ENCODE measurements around the gene NUP214. TPM values are rescaled to one million over a fixed set of nuclear protein-coding genes. Genes with fewer than 3 reads are reported as not detected.

Gene NUP214
- total RNA-seq, 2 experiments from 2014 or later, result 19.7 to 69.6 TPM

DNA sequence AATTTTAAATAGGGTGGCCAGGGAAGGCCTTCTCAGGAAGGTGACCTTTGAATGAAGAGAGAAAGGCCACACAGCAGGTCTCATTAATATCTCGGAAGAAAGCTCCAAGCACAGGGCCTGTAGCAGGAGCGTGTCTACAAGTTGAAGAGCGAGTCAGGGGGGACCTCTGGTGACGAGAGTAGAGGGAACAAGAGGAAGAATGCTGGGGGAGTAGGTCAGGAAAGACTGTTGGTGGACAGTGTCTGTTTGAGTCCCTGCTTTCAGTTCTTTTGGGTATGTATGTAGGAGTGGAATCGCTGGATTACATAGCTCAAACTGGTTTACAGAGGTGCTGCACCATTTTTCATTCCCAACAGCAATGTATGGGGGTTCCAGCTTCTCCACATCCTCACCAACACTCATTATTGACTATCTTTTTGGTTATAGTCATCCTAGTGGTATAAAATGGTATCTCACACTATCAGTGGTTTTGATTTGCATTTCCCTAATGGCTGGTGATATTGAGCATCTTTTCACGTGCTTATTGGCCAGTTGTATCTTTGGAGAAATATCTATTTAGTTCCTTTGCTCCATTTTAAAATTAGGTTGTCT, 55.8 kb downstream of the NUP214 start:
- H3K4me2 ChIP-seq (ENCODE audit: low read length), result no peak overlapping the region
- BruUV-seq (replicated peaks), result no TSS peak
- no peaks in the 10 kb centered on the region for H3K9me3 ChIP-seq (ENCODE audit: low read length)
- H3K36me3 ChIP-seq (ENCODE audit: insufficient read depth, low read length), result peaks cover 91% of the 10 kb centered on the region
- intact Hi-C loops (cut with micrococcal nuclease; ENCODE audit: unreplicated experiment), result no loop called here
- peaks cover 33% of the 10 kb centered on the region for H3K4me1 ChIP-seq (ENCODE audit: insufficient read depth, low read length, poor library complexity, severe bottlenecking)
- H3K27ac ChIP-seq (ENCODE audit: low read depth, low read length, poor library complexity, severe bottlenecking), result no peak overlapping the region
- no peak overlapping the region for H3K4me3 ChIP-seq (ENCODE audit: low read depth, low read length, poor library complexity, severe bottlenecking)
- TF ChIP-seq EZH2phosphoT487 (IDR thresholded peaks at IDR 0.05; ENCODE audit: borderline replicate concordance, low read depth, low read length), result no peak
- peak; percentile 44; the same call in 1 of the 2 replicates for TF ChIP-seq CTCF (conservative IDR thresholded peaks at IDR 0.05; ENCODE audit: low read length)
- ChIA-PET POLR2A (interaction anchor here (1.4 to 2.0 kb wide), 2 partner anchors 29 to 94 kb away, joined by 4 read pairs; no protein-coding TSS in a partner anchor), CTCF (ENCODE audit: unreplicated experiment) (interaction anchor here (0.5 kb wide), 1 partner anchor 56 kb away, joined by 3 read pairs; the partner anchor contains the start of gene NUP214)
- no peak for DNase-seq (ENCODE audit: low spot score)
- no peaks in the 10 kb centered on the region for H3K9me2 ChIP-seq (ENCODE audit: insufficient read depth, low read length)
- H2AFZ ChIP-seq (ENCODE audit: low read length), result no peak overlapping the region
- peaks cover 5% of the 10 kb centered on the region; the same call in 1 of the 2 replicates for H4K20me1 ChIP-seq (ENCODE audit: insufficient read depth, low read length)
- no peaks in the 10 kb centered on the region for H3K79me2 ChIP-seq (ENCODE audit: insufficient read depth, low read depth, low read length)

- ChIA-PET CTCF (ENCODE audit: unreplicated experiment) (no interaction called here), POLR2A (no interaction called here)
- Histone ChIP-seq H3K79me2 (ENCODE audit: insufficient read depth, low read depth, low read length) (no peaks in the 10 kb centered on the region), H3K4me1 (ENCODE audit: insufficient read depth, low read length, poor library complexity, severe bottlenecking) (no peaks in the 10 kb centered on the region), H3K4me2 (ENCODE audit: low read length) (no peak overlapping the region), H3K9me3 (ENCODE audit: low read length) (no peaks in the 10 kb centered on the region), H3K4me3 (ENCODE audit: low read depth, low read length, poor library complexity, severe bottlenecking) (no peak overlapping the region), H4K20me1 (ENCODE audit: insufficient read depth, low read length) (no peaks in the 10 kb centered on the region), H2AFZ (ENCODE audit: low read length) (no peak overlapping the region), H3K36me3 (ENCODE audit: insufficient read depth, low read length) (peaks cover 92% of the 10 kb centered on the region), H3K27ac (ENCODE audit: low read depth, low read length, poor library complexity, severe bottlenecking) (no peak overlapping the region), H3K9me2 (ENCODE audit: insufficient read depth, low read length) (no peaks in the 10 kb centered on the region)
- BruUV-seq (replicated peaks), result no TSS peak
- DNase-seq (ENCODE audit: low spot score), result no peak
- intact Hi-C loops (cut with micrococcal nuclease; ENCODE audit: unreplicated experiment), result no loop called here
- no peak for TF ChIP-seq CTCF (conservative IDR thresholded peaks at IDR 0.05; ENCODE audit: low read length)
- no peak for TF ChIP-seq EZH2phosphoT487 (IDR thresholded peaks at IDR 0.05; ENCODE audit: borderline replicate concordance, low read depth, low read length)
Observed at GRCh38 chr9:131185924-131186323, 60.5 kb downstream of the NUP214 start.

- TF ChIP-seq CTCF (conservative IDR thresholded peaks at IDR 0.05; ENCODE audit: low read length) (no peak), EZH2phosphoT487 (IDR thresholded peaks at IDR 0.05; ENCODE audit: borderline replicate concordance, low read depth, low read length) (no peak)
- H2AFZ ChIP-seq (ENCODE audit: low read length), result no peak overlapping the region
- BruUV-seq (replicated peaks), result no TSS peak
- H3K4me1 ChIP-seq (ENCODE audit: insufficient read depth, low read length, poor library complexity, severe bottlenecking), result no peaks in the 10 kb centered on the region
- H3K27ac ChIP-seq (ENCODE audit: low read depth, low read length, poor library complexity, severe bottlenecking), result no peak overlapping the region
- H3K9me2 ChIP-seq (ENCODE audit: insufficient read depth, low read length), result no peaks in the 10 kb centered on the region
- H3K79me2 ChIP-seq (ENCODE audit: insufficient read depth, low read depth, low read length), result no peaks in the 10 kb centered on the region
- H3K36me3 ChIP-seq (ENCODE audit: insufficient read depth, low read length), result peaks cover 87% of the 10 kb centered on the region
- intact Hi-C loops (cut with micrococcal nuclease; ENCODE audit: unreplicated experiment), result no loop called here
- no peak overlapping the region for H3K4me2 ChIP-seq (ENCODE audit: low read length)
- no peak for DNase-seq (ENCODE audit: low spot score)
- H3K9me3 ChIP-seq (ENCODE audit: low read length), result no peaks in the 10 kb centered on the region
- no peak overlapping the region for H3K4me3 ChIP-seq (ENCODE audit: low read depth, low read length, poor library complexity, severe bottlenecking)
- CTCF ChIA-PET (ENCODE audit: unreplicated experiment), result no interaction called here
- POLR2A ChIA-PET, result no interaction called here
- H4K20me1 ChIP-seq (ENCODE audit: insufficient read depth, low read length), result no peaks in the 10 kb centered on the region
Observed at GRCh38 chr9:131186622-131187021, 61.2 kb downstream of the NUP214 start.

Measured in OCI-LY7 (cell line).